Neural progenitor cell (in vitro differentiated cells): ENCODE data around the gene SPHKAP. TPM values are rescaled to one million over a fixed set of nuclear protein-coding genes. Genes with fewer than 3 reads are reported as not detected.

Experiments used
- DNase-seq: peaks from one replicate; pipeline ENCODE4 v3.0.0-alpha.2; 2016; ENCODE audit warnings: low spot score
- H2AFZ ChIP-seq: fragments of 200-600 bp; sonication (generic); replicated peaks from 2 replicates; pipeline ENCODE4 v1.6.1; 2016; ENCODE audit warnings: antibody characterized with exemption
- H3F3A ChIP-seq: fragments of 200-600 bp; sonication (generic); 2 replicates; pipeline ENCODE4 v1.6.1; 2016; ENCODE audit warnings: antibody characterized with exemption, low read depth
- H3K27ac ChIP-seq: fragments of 200-600 bp; sonication (generic); 2 replicates; pipeline ENCODE4 v1.5.1; 2016; ENCODE audit warnings: mild to moderate bottlenecking
- H3K27me3 ChIP-seq: fragments of 200-600 bp; sonication (generic); 2 replicates; pipeline ENCODE4 v1.6.1; 2016; ENCODE audit warnings: mild to moderate bottlenecking, moderate library complexity
- H3K36me3 ChIP-seq: fragments of 200-600 bp; sonication (generic); 2 replicates; pipeline ENCODE4 v1.5.1; 2016
- H3K4me1 ChIP-seq: fragments of 200-600 bp; sonication (generic); 2 replicates; pipeline ENCODE4 v1.6.1; 2016; ENCODE audit warnings: mixed run types
- H3K4me2 ChIP-seq: fragments of 200-600 bp; sonication (generic); 2 replicates; pipeline ENCODE4 v1.6.1; 2016
- H3K4me3 ChIP-seq: fragments of 200-600 bp; sonication (generic); 2 replicates; pipeline ENCODE4 v1.5.1; 2016
- H3K79me2 ChIP-seq: fragments of 200-600 bp; sonication (generic); 2 replicates; pipeline ENCODE4 v1.6.1; 2016; ENCODE audit warnings: low read depth
- H3K9ac ChIP-seq: fragments of 200-600 bp; sonication (generic); 2 replicates; pipeline ENCODE4 v1.6.1; 2016
- H3K9me3 ChIP-seq: fragments of 200-600 bp; sonication (generic); 2 replicates; pipeline ENCODE4 v1.5.1; 2016; ENCODE audit warnings: low read depth
- H4K20me1 ChIP-seq: fragments of 200-600 bp; sonication (generic); 2 replicates; pipeline ENCODE4 v1.6.1; 2016; ENCODE audit warnings: low read depth
- H3K27ac Mint-ChIP-seq: 3 replicates; pipeline ENCODE4 v1.8.0; 2021; ENCODE audit warnings: mixed read lengths
- H3K27me3 Mint-ChIP-seq: 2 replicates; pipeline ENCODE4 v1.8.0; 2022; ENCODE audit warnings: low read depth, mild to moderate bottlenecking, inconsistent platforms, moderate library complexity, mixed read lengths; ENCODE audit not compliant: insufficient read depth
- H3K36me3 Mint-ChIP-seq: 3 replicates; pipeline ENCODE4 v1.8.0; 2021; ENCODE audit warnings: mixed read lengths
- H3K4me1 Mint-ChIP-seq: 3 replicates; pipeline ENCODE4 v1.8.0; 2021; ENCODE audit warnings: mixed read lengths
- H3K4me3 Mint-ChIP-seq: 3 replicates; pipeline ENCODE4 v1.8.0; 2021; ENCODE audit warnings: mild to moderate bottlenecking, moderate library complexity, mixed read lengths
- H3K9me3 Mint-ChIP-seq: 3 replicates; pipeline ENCODE4 v1.8.0; 2020; ENCODE audit warnings: mixed read lengths
- EZH2 ChIP-seq: fragments of 200-600 bp; sonication (generic); IDR thresholded peaks from 2 replicates; pipeline ENCODE4 v1.6.1; 2017; ENCODE audit warnings: antibody characterized with exemption, mild to moderate bottlenecking, moderate library complexity
- EZH2phosphoT487 ChIP-seq: fragments of 200-600 bp; sonication (generic); IDR thresholded peaks from 2 replicates; pipeline ENCODE4 v1.6.1; 2017; ENCODE audit warnings: antibody characterized with exemption
- total RNA-seq: library from RNA; depleted of rRNA; stranded (reverse); fragments of >200 nt; gene quantifications from 2 replicates; pipeline ENCODE4 v1.2.3, GENCODE V29; 2015; ENCODE audit warnings: low replicate concordance
- TF ChIP-seq, protein P1 (sequence below): fragments of 200-600 bp; sonication (generic); IDR thresholded peaks from 2 replicates; pipeline ENCODE4 v1.5.1; 2017; ENCODE audit warnings: antibody characterized with exemption, mild to moderate bottlenecking

The SPHKAP gene
- total RNA-seq, 1 donor from 2014 or later: not detected

DNA sequence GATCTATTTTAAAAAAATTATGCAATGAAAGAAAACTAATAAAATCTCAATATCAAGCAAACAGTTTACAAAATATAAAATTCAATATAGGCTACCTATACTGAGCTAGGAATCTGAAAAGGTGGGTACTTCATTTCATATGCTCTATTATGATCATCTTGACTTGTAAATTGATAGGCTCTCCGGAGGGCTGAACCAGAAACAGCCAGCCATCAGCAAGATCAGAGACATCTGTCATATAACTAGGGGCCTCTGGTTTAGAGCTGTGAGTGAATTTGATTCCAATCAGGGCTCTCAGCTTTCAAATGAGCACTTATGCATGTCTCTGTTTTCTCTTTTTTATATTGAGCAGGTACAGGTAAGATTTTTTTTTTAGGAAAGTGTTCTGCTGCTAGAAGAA is 114.2 kb downstream of the SPHKAP start:
- H3K79me2 ChIP-seq: no peaks in the 10 kb centered on the region
- H3K27ac Mint-ChIP-seq: no peak overlapping the region
- no peak for TF ChIP-seq EZH2
- TF ChIP-seq, protein P1, sequence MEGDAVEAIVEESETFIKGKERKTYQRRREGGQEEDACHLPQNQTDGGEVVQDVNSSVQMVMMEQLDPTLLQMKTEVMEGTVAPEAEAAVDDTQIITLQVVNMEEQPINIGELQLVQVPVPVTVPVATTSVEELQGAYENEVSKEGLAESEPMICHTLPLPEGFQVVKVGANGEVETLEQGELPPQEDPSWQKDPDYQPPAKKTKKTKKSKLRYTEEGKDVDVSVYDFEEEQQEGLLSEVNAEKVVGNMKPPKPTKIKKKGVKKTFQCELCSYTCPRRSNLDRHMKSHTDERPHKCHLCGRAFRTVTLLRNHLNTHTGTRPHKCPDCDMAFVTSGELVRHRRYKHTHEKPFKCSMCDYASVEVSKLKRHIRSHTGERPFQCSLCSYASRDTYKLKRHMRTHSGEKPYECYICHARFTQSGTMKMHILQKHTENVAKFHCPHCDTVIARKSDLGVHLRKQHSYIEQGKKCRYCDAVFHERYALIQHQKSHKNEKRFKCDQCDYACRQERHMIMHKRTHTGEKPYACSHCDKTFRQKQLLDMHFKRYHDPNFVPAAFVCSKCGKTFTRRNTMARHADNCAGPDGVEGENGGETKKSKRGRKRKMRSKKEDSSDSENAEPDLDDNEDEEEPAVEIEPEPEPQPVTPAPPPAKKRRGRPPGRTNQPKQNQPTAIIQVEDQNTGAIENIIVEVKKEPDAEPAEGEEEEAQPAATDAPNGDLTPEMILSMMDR: no peak
- H3K9ac ChIP-seq: no peak overlapping the region
- no peak overlapping the region for H2AFZ ChIP-seq
- no peaks in the 10 kb centered on the region for H3F3A ChIP-seq
- no peaks in the 10 kb centered on the region for H3K9me3 ChIP-seq
- no peaks in the 10 kb centered on the region for H3K9me3 Mint-ChIP-seq
- H3K27me3 ChIP-seq: no peaks in the 10 kb centered on the region
- H4K20me1 ChIP-seq: no peaks in the 10 kb centered on the region
- H3K27me3 Mint-ChIP-seq: no peaks in the 10 kb centered on the region
- H3K36me3 Mint-ChIP-seq: no peaks in the 10 kb centered on the region
- H3K4me2 ChIP-seq: no peak overlapping the region
- no peaks in the 10 kb centered on the region for H3K4me1 Mint-ChIP-seq
- no peaks in the 10 kb centered on the region for H3K4me1 ChIP-seq
- H3K4me3 ChIP-seq: no peak overlapping the region
- DNase-seq: no peak
- H3K36me3 ChIP-seq: no peaks in the 10 kb centered on the region
- H3K4me3 Mint-ChIP-seq: no peak overlapping the region
- no peak overlapping the region for H3K27ac ChIP-seq

DNA sequence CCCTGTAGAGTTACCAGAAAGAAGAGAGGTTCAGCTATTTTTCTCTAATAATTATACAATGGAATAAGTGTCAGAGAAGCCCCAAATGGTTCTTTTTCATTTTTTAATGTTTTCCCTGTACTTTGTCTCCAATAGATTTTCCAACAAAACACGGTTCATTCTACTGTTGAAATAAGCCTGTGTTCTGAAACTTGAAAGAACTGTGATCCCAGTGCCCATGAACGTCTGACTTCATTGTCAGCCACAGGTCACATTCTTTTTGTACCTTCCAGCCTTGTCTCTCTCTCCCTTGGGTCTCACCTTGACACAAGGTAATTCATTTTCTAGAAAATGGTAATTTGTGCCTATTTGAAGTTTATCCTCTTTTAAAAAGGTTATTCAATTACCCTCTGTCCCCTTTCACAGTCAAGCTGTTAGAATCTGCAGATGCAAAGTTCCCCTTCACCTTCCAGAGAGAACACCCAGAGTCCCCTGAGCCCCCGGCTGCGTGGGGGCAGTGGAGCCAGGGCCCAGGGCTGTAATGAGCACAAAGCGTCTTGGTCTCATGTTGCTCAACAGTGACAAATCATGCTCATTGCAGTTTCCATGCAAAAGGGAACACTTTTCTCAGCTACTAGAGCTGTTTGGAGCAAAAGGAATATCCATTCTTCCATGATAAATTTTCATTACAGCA is 115.2 kb downstream of the SPHKAP start:
- H3K4me3 ChIP-seq: no peak overlapping the region
- no peaks in the 10 kb centered on the region for H3K36me3 Mint-ChIP-seq
- no peaks in the 10 kb centered on the region for H4K20me1 ChIP-seq
- no peak overlapping the region for H3K4me3 Mint-ChIP-seq
- H3K27ac ChIP-seq: no peak overlapping the region
- H3K27ac Mint-ChIP-seq: no peak overlapping the region
- no peak overlapping the region for H3K9ac ChIP-seq
- no peaks in the 10 kb centered on the region for H3K4me1 ChIP-seq
- H3K4me1 Mint-ChIP-seq: no peaks in the 10 kb centered on the region
- H3K9me3 ChIP-seq: no peaks in the 10 kb centered on the region
- no peaks in the 10 kb centered on the region for H3K36me3 ChIP-seq
- TF ChIP-seq EZH2phosphoT487 (no peak), EZH2 (no peak)
- TF ChIP-seq, protein P1: no peak
- no peaks in the 10 kb centered on the region for H3K9me3 Mint-ChIP-seq
- H3F3A ChIP-seq: no peaks in the 10 kb centered on the region
- no peak overlapping the region for H2AFZ ChIP-seq
- no peaks in the 10 kb centered on the region for H3K27me3 Mint-ChIP-seq
- DNase-seq: no peak
- H3K27me3 ChIP-seq: no peaks in the 10 kb centered on the region
- H3K4me2 ChIP-seq: no peak overlapping the region
- no peaks in the 10 kb centered on the region for H3K79me2 ChIP-seq

DNA sequence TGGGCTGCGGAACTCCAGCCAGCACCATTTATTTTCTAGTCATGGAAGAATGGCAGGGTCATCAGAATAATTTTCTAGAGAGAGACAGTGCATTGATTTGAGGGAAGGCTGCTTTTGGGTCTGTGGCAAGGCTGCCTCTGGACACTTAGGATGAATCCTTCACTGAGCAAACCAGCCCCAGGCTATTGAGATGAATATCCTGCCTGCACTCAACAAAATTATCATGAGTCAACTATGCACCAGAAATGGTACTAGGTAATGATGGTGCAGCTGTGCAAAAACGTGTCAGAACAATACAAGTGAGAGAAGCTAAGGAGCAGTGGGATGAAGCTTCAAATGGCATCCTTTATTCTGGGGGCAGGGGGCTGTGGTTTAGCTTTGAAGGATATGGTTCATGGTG is 115.8 kb downstream of the SPHKAP start:
- Histone ChIP-seq H3K9ac (no peak overlapping the region), H3K4me1 (no peaks in the 10 kb centered on the region), H3K9me3 (no peaks in the 10 kb centered on the region), H4K20me1 (no peaks in the 10 kb centered on the region), H3K27ac (no peak overlapping the region), H3K4me3 (no peak overlapping the region), H2AFZ (no peak overlapping the region), H3K36me3 (no peaks in the 10 kb centered on the region), H3F3A (no peaks in the 10 kb centered on the region), H3K27me3 (no peaks in the 10 kb centered on the region), H3K79me2 (no peaks in the 10 kb centered on the region), H3K4me2 (no peak overlapping the region)
- Mint-ChIP-seq H3K4me1 (no peaks in the 10 kb centered on the region), H3K27ac (no peak overlapping the region), H3K9me3 (no peaks in the 10 kb centered on the region), H3K27me3 (no peaks in the 10 kb centered on the region), H3K4me3 (no peak overlapping the region), H3K36me3 (no peaks in the 10 kb centered on the region)
- TF ChIP-seq EZH2phosphoT487 (no peak), EZH2 (no peak)
- TF ChIP-seq, protein P1: no peak
- DNase-seq: no peak
